ENCODE data around the gene PLRG1. TPM values are rescaled to one million over a fixed set of nuclear protein-coding genes. Genes with fewer than 3 reads are reported as not detected.

PLRG1 gene
- total RNA-seq, 1 donor, result 59.5 TPM

GRCh38 chr4:154574311-154574710 lies 24.1 kb upstream of the PLRG1 start:
- DNase-seq (ENCODE audit: low read depth in 2 of 3, low spot score in 2 of 3), result no peak

GRCh38 chr4:154573190-154573870 lies 23.1 kb upstream of the PLRG1 start:
- no peak for DNase-seq (ENCODE audit: low read depth in 2 of 3, low spot score in 2 of 3)

GRCh38 chr4:154569584-154569983 lies 19.4 kb upstream of the PLRG1 start:
- DNase-seq (ENCODE audit: low read depth in 2 of 3, low spot score in 2 of 3), result no peak

GRCh38 chr4:154569028-154569427 lies 18.8 kb upstream of the PLRG1 start:
- DNase-seq (ENCODE audit: low read depth in 2 of 3, low spot score in 2 of 3), result no peak

- no peak for DNase-seq (ENCODE audit: low read depth in 2 of 3, low spot score in 2 of 3)
Observed at GRCh38 chr4:154566639-154567204, 16.5 kb upstream of the PLRG1 start.

- no peak for DNase-seq (ENCODE audit: low read depth in 2 of 3, low spot score in 2 of 3)
Observed at GRCh38 chr4:154565704-154566103, 15.5 kb upstream of the PLRG1 start.

- no peak for DNase-seq (ENCODE audit: low read depth in 2 of 3, low spot score in 2 of 3)
Observed at GRCh38 chr4:154564311-154564710, 14.1 kb upstream of the PLRG1 start.

GRCh38 chr4:154562697-154563254 lies 12.6 kb upstream of the PLRG1 start, which contains the start of gene FGB:
FGB (plus strand) TSS chr4:154563011; CDS start chr4:154563019, 8 bp downstream.
- no peak for DNase-seq (ENCODE audit: low read depth in 2 of 3, low spot score in 2 of 3)

- no peak for DNase-seq (ENCODE audit: low read depth in 2 of 3, low spot score in 2 of 3)
Observed at GRCh38 chr4:154560824-154561231, 10.6 kb upstream of the PLRG1 start.

- no peak for DNase-seq (ENCODE audit: low read depth in 2 of 3, low spot score in 2 of 3)
Observed at GRCh38 chr4:154560419-154560801, 10.2 kb upstream of the PLRG1 start.

GRCh38 chr4:154559494-154560418 lies 9.6 kb upstream of the PLRG1 start:
- peak in 2 of 3 donors; percentile 50 to 71 for DNase-seq (ENCODE audit: low read depth in 2 of 3, low spot score in 2 of 3)

- no peak for DNase-seq (ENCODE audit: low read depth in 2 of 3, low spot score in 2 of 3)
Observed at GRCh38 chr4:154559141-154559493, 8.9 kb upstream of the PLRG1 start.

- peak; percentile 46 to 81 (median 63) for DNase-seq (ENCODE audit: low read depth in 2 of 3, low spot score in 2 of 3)
Observed at GRCh38 chr4:154551872-154552686, 1.9 kb upstream of the PLRG1 start.

GRCh38 chr4:154545689-154546088 lies 4.5 kb downstream of the PLRG1 start:
- no peak for DNase-seq (ENCODE audit: low read depth in 2 of 3, low spot score in 2 of 3)

GRCh38 chr4:154542271-154542879 lies 7.8 kb downstream of the PLRG1 start:
- DNase-seq (ENCODE audit: low read depth in 2 of 3, low spot score in 2 of 3), result no peak

- no peak for DNase-seq (ENCODE audit: low read depth in 2 of 3, low spot score in 2 of 3)
Observed at GRCh38 chr4:154534296-154534695, 15.9 kb downstream of the PLRG1 start.

GRCh38 chr4:154529728-154530519 lies 20.3 kb downstream of the PLRG1 start:
- DNase-seq (ENCODE audit: low read depth in 2 of 3, low spot score in 2 of 3), result no peak

- DNase-seq (ENCODE audit: low read depth in 2 of 3, low spot score in 2 of 3), result no peak
Observed at GRCh38 chr4:154528869-154529268, 21.3 kb downstream of the PLRG1 start.

- DNase-seq (ENCODE audit: low read depth in 2 of 3, low spot score in 2 of 3), result no peak
Observed at GRCh38 chr4:154527308-154527707, 22.9 kb downstream of the PLRG1 start.

All from hematopoietic multipotent progenitor cell (in vitro differentiated cells).